ENCODE data around the gene DLGAP5. TPM values are rescaled to one million over a fixed set of nuclear protein-coding genes. Genes with fewer than 3 reads are reported as not detected.
A peak's percentile ranks its signal among the peaks of the same experiment; 100 is the strongest.

Gene DLGAP5
- total RNA-seq, 8 experiments from 2014 or later: 0.10 to 48.5 (median 2.7) TPM

- Histone ChIP-seq H3K4me1 (replicated peaks in 1 of 2) (no peaks in the 10 kb centered on the region), H3K4me3 (no peak overlapping the region), H3K27ac (no peak overlapping the region)
- in situ Hi-C loops (cut with MboI; ENCODE audit: low pct_unique_long_range_greater_than_20kb in 2 of 9, low sequenced_read_pairs in 9 of 9, unreplicated experiment in 9 of 9): no loop called here
- 25 to 100% (median 81%) methylated on average over 1 to 4 of the region's 4 CpGs; no CpG with 5 or more reads in 1 of the 10 experiments for WGBS, 10 experiments
- ATAC-seq (replicated peaks in 6 of 8): no peak
Observed at GRCh38 chr14:55133416-55133815, 58.0 kb downstream of the DLGAP5 start.

- Histone ChIP-seq H3K27ac (no peak overlapping the region), H3K4me3 (no peak overlapping the region), H3K4me1 (replicated peaks in 1 of 2) (peaks cover 0 to 3% of the 10 kb centered on the region in 2 donors)
- in situ Hi-C loops (cut with MboI; ENCODE audit: low pct_unique_long_range_greater_than_20kb in 2 of 9, low sequenced_read_pairs in 9 of 9, unreplicated experiment in 9 of 9): no loop called here
- peak in 1 of 8 experiments; percentile 3 for ATAC-seq (replicated peaks in 6 of 8)
- WGBS, 10 experiments: 23 to 95% (median 67%) methylated on average over 1 to 6 of the region's 7 CpGs; no CpG with 5 or more reads in 2 of the 10 experiments
Observed at GRCh38 chr14:55131370-55132137, 59.8 kb downstream of the DLGAP5 start.

- no peak overlapping the region for H3K27ac ChIP-seq
- peak in 2 of 8 experiments; percentile 5 to 7 for ATAC-seq (replicated peaks in 6 of 8)
- H3K4me1 ChIP-seq (replicated peaks in 1 of 2): peaks cover 0 to 3% of the 10 kb centered on the region in 2 donors
- WGBS, 10 experiments: 0 to 100% (median 70%) methylated on average over 1 to 10 of the region's 10 CpGs; no CpG with 5 or more reads in 3 of the 10 experiments
- peak overlapping the region in 3 of 5 donors; percentile 36 to 43 (median 38) for H3K4me3 ChIP-seq
- in situ Hi-C loops (cut with MboI; ENCODE audit: low pct_unique_long_range_greater_than_20kb in 2 of 9, low sequenced_read_pairs in 9 of 9, unreplicated experiment in 9 of 9): no loop called here
Observed at GRCh38 chr14:55130196-55130550, 61.2 kb downstream of the DLGAP5 start.

GRCh38 chr14:55129428-55130195 is 61.8 kb downstream of the DLGAP5 start:
- WGBS, 10 experiments: 3 to 20% (median 10%) methylated on average over 1 to 7 of the region's 53 CpGs; no CpG with 5 or more reads in 5 of the 10 experiments
- Histone ChIP-seq H3K4me3 (peak overlapping the region; percentile 21 to 43 (median 36)), H3K27ac (no peak overlapping the region), H3K4me1 (replicated peaks in 1 of 2) (peaks cover 0 to 3% of the 10 kb centered on the region in 2 donors)
- in situ Hi-C loops (cut with MboI; ENCODE audit: low pct_unique_long_range_greater_than_20kb in 2 of 9, low sequenced_read_pairs in 9 of 9, unreplicated experiment in 9 of 9): no loop called here
- peak; percentile 63 to 79 (median 76) for ATAC-seq (replicated peaks in 6 of 8)

DNA sequence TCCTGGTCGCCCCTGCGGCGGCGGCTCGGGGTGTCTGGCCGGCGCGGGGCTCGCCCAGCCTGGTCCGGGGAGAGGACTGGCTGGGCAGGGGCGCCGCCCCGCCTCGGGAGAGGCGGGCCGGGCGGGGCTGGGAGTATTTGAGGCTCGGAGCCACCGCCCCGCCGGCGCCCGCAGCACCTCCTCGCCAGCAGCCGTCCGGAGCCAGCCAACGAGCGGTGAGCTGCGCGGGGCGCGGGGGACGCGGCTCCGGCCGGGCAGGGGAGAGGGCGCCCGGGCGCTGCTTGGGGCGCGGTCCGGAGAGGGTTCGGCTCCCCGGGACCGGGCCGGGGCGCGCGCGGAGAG is 62.3 kb downstream of the DLGAP5 start, which contains the start of gene LGALS3:
Gene LGALS3 (plus strand): TSS at position 167 of the 342 bp plus-strand sequence. CDS start 8,122 bp downstream, outside the sequence.
- H3K27ac ChIP-seq: no peak within 1 kb of the TSS
- in situ Hi-C loops (cut with MboI; ENCODE audit: low pct_unique_long_range_greater_than_20kb in 2 of 9, low sequenced_read_pairs in 9 of 9, unreplicated experiment in 9 of 9): no loop called here
- 0 to 3% methylated on average over 2 to 5 of the region's 50 CpGs; no CpG with 5 or more reads in 8 of the 10 experiments for WGBS, 10 experiments
- peak; percentile 68 to 86 (median 79) for ATAC-seq (replicated peaks in 6 of 8)
- H3K4me3 ChIP-seq: peak within 1 kb of the TSS; percentile 21 to 43 (median 36)
- H3K4me1 ChIP-seq (replicated peaks in 1 of 2): peaks cover 0 to 3% of the 10 kb centered on the region in 2 donors

- Histone ChIP-seq H3K27ac (no peak overlapping the region), H3K4me3 (peak overlapping the region; percentile 21 to 43 (median 36)), H3K4me1 (replicated peaks in 1 of 2) (peaks cover 0 to 3% of the 10 kb centered on the region in 2 donors)
- ATAC-seq (replicated peaks in 6 of 8): no peak
- in situ Hi-C loops (cut with MboI; ENCODE audit: low pct_unique_long_range_greater_than_20kb in 2 of 9, low sequenced_read_pairs in 9 of 9, unreplicated experiment in 9 of 9): no loop called here
- WGBS, 10 experiments: 25 to 100% (median 75%) methylated on average over 1 to 20 of the region's 20 CpGs
Observed at GRCh38 chr14:55128386-55129085, 62.8 kb downstream of the DLGAP5 start.

DNA sequence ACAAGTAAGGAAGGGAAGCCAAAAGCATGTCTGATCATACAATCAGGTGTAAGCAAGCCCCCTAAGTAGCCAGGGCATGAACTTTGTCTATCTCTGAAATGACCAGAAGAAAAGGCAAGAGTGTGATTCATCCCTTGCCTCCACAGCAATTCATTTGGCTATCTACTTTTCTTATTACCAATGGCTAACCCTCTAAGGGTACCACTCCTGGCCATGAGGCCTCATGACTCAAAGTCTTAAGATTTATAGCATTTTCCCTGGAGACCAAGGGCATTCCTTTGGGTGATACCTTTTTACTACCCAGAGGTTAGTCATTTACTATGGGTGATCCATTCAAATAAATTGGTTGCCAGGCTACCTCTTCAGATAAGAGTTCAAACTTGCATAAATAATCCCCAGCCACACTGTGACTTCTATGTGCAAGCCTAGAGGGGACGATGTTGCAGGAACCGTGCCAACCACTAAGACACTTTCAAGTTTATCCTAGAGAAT is 63.9 kb downstream of the DLGAP5 start:
- in situ Hi-C loops (cut with MboI; ENCODE audit: low pct_unique_long_range_greater_than_20kb in 2 of 9, low sequenced_read_pairs in 9 of 9, unreplicated experiment in 9 of 9): no loop called here
- ATAC-seq (replicated peaks in 6 of 8): peak in 1 of 8 experiments; percentile 2
- Histone ChIP-seq H3K4me3 (no peak overlapping the region), H3K4me1 (replicated peaks in 1 of 2) (peaks cover 9 to 13% of the 10 kb centered on the region in 2 donors), H3K27ac (no peak overlapping the region)
- WGBS, 10 experiments: 49 to 100% (median 73%) methylated on average over 1 to 2 of the region's 2 CpGs; no CpG with 5 or more reads in 5 of the 10 experiments

DNA sequence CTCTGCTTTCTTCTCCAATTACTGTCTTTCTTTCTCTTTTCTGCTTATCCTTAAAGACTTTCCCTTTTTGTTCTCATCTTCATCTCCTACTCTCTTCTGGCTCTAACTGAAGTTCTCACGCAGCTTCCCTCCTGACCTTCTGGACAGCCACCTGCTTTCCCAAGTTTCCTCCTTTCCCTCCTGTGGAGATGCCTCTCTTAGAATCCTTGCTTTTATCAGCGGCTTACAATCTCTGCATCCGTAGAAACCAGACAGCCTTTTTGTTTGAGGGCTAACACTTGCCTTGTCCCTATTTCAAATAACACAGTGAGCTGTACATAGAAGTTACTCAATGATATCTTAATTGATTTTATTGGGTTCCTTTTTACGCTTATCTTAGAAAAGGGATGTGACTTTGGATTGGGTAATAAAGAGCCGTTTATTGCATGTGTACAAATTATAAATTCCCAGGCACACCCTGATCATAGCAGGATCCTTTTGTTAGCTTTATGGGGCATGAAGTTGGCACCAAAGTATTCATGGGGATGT is 64.4 kb downstream of the DLGAP5 start:
- peaks cover 14 to 18% of the 10 kb centered on the region in 2 donors for H3K4me1 ChIP-seq (replicated peaks in 1 of 2)
- no peak overlapping the region for H3K27ac ChIP-seq
- no peak for ATAC-seq (replicated peaks in 6 of 8)
- 34 to 97% (median 72%) methylated on average over 3 to 5 of the region's 5 CpGs for WGBS, 10 experiments
- in situ Hi-C loops (cut with MboI; ENCODE audit: low pct_unique_long_range_greater_than_20kb in 2 of 9, low sequenced_read_pairs in 9 of 9, unreplicated experiment in 9 of 9): no loop called here
- H3K4me3 ChIP-seq: no peak overlapping the region

- 43 to 79% (median 74%) methylated on average over 2 to 3 of the region's 3 CpGs; no CpG with 5 or more reads in 3 of the 10 experiments for WGBS, 10 experiments
- Histone ChIP-seq H3K27ac (no peak overlapping the region), H3K4me3 (no peak overlapping the region), H3K4me1 (replicated peaks in 1 of 2) (peaks cover 14 to 18% of the 10 kb centered on the region in 2 donors)
- ATAC-seq (replicated peaks in 6 of 8): no peak
- in situ Hi-C loops (cut with MboI; ENCODE audit: low pct_unique_long_range_greater_than_20kb in 2 of 9, low sequenced_read_pairs in 9 of 9, unreplicated experiment in 9 of 9): no loop called here
Observed at GRCh38 chr14:55126034-55126433, 65.4 kb downstream of the DLGAP5 start.

GRCh38 chr14:55125403-55125802 is 66.0 kb downstream of the DLGAP5 start:
- in situ Hi-C loops (cut with MboI; ENCODE audit: low pct_unique_long_range_greater_than_20kb in 2 of 9, low sequenced_read_pairs in 9 of 9, unreplicated experiment in 9 of 9): no loop called here
- ATAC-seq (replicated peaks in 6 of 8): no peak
- H3K4me3 ChIP-seq: no peak overlapping the region
- H3K4me1 ChIP-seq (replicated peaks in 1 of 2): peaks cover 14 to 18% of the 10 kb centered on the region in 2 donors
- WGBS, 10 experiments: 75 to 100% (median 97%) methylated on average over 1 to 3 of the region's 3 CpGs; no CpG with 5 or more reads in 6 of the 10 experiments
- no peak overlapping the region for H3K27ac ChIP-seq

DNA sequence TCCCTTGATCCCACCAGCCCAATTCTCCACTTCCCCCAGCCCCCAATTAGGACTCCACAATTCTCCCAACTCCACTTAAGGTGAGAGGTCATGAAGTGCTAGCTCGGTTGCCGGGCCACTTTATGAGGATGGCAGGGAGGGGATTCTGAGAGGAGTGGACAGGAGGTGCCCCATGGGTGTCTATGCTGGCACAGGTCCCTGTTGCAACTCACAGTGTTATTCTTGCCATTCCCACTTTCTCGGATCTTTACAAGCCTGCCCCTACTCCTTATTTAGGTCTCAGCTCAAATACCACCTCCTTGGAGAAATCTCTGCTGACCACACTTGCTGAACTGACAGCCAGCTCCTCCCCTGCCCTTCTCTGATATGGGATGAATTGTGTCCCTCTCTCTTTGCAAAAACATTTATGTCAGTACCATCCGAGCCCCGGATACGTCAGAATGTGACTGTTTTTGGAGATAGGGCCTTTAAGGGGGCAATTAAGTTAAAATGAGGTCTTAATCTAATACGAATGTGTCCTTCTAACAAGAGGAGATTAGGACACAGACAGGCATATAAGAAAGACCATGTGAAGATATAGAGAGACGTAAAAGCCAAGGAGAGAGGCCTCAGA is 66.5 kb downstream of the DLGAP5 start:
- Histone ChIP-seq H3K4me1 (replicated peaks in 1 of 2) (peaks cover 14 to 18% of the 10 kb centered on the region in 2 donors), H3K27ac (no peak overlapping the region), H3K4me3 (no peak overlapping the region)
- ATAC-seq (replicated peaks in 6 of 8): no peak
- WGBS, 10 experiments: 77 to 100% (median 91%) methylated on average over 1 to 5 of the region's 8 CpGs; no CpG with 5 or more reads in 1 of the 10 experiments
- in situ Hi-C loops (cut with MboI; ENCODE audit: low pct_unique_long_range_greater_than_20kb in 2 of 9, low sequenced_read_pairs in 9 of 9, unreplicated experiment in 9 of 9): no loop called here

Measured in motor neuron (in vitro differentiated cells).